HG03159 (cell line): Measurements from ENCODE around the gene DISC1.

Source experiments
- ATAC-seq: cut with Tn5 transposase; IDR thresholded peaks from one replicate; pipeline ENCODE4 v1.9.1; 2021; ENCODE audit warnings: mild to moderate bottlenecking, moderate library complexity; ENCODE audit not compliant: unreplicated experiment

DISC1 gene

DNA sequence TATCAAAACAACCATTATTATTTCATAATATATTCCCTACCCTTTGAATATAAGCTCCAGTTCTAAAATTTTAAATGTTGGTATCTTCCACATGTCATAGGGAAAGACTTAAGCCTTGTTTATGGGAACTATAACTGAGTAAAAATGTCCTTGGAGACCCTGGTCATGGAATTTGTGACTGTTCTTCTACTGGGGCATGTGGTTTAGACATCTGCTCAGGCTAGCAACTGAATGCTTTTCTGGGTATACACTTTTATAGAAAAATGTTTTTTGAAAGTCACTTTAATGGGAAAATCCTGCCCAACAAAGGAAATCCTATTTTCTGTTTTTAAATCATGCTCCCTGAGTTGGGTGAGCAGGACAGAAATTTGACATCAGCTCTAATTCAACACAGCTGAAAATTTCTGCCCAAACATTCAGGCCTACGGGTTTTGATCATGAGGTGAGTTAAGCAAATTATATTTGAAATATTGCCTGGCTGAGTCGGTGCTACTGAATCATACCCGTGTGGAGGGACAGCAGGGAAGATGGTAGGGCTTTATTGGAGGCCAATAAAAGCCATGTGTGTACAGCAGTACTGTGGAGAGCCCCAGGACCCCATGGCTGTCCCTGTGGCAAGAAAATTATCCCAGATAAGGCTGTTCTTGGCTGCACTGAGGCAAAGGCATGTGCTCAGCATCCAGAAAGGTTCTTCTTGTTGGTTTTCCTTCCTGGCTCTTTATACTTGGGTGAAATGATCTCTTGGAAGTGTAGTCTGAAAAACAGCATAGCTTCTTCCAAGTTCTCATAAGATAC, 391.8 kb downstream of the DISC1 start:
- ATAC-seq = no peak

DNA sequence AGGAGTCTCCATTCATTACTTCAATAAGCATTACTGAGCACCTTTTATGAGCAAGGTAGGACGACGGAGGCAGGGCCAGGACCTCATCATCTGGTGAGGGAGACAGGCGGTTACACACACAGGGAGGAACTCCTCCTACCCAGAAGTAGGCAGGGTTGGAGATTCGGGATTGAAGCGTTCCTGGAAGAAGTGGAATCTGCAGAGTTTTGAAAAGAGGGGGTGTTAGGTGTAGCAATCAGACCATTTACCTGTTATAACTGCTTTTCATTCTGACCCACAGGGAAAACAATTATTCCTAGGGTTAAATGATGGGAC, 392.4 kb downstream of the DISC1 start:
- ATAC-seq = no peak

DNA sequence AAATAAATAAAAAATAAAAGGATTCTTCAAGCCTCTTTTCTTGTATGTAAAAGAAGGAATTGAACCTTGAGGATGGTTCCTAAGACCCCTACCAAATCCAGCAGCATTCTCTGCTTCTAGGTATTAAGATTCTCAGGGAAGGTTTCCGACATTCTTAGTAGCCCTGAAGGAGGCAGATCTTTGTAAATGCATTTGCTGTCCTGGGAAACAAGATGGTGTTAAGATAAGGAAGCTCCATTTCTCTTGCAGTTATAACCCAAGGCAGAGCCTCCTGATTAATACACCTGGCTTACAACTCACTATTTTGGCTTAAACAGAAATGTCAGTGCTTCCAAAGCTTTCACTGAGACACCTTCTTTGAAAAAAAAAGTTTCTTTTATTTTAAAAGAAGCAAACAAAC, 393.8 kb downstream of the DISC1 start:
- no peak for ATAC-seq

- ATAC-seq = no peak
These were observed 402.7 kb downstream of the DISC1 start for GRCh38 chr1:232029315-232029714.

GRCh38 chr1:232031156-232031555, 404.6 kb downstream of the DISC1 start:
- ATAC-seq = no peak

- ATAC-seq = no peak
These were observed 406.7 kb downstream of the DISC1 start for GRCh38 chr1:232033285-232033684.

DNA sequence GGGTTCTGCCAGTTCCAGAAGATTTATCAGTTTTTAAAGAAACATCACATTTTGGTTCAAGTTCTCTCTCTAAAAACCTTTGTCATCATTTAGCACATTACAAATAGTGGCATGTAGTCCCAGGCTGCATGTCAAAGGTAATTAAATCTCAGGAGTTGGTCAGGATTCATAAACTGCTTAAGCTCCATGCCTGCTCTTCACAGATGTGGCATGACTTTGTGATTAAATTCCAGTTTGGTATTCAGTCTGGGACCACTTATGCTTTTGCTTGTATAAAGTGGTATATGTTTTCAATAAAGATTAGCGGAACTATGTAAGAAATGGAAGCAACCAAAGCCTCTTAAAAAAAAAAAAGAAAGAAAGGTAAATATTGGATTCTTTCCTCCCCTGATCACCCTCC, 408.0 kb downstream of the DISC1 start:
- no peak for ATAC-seq

DNA sequence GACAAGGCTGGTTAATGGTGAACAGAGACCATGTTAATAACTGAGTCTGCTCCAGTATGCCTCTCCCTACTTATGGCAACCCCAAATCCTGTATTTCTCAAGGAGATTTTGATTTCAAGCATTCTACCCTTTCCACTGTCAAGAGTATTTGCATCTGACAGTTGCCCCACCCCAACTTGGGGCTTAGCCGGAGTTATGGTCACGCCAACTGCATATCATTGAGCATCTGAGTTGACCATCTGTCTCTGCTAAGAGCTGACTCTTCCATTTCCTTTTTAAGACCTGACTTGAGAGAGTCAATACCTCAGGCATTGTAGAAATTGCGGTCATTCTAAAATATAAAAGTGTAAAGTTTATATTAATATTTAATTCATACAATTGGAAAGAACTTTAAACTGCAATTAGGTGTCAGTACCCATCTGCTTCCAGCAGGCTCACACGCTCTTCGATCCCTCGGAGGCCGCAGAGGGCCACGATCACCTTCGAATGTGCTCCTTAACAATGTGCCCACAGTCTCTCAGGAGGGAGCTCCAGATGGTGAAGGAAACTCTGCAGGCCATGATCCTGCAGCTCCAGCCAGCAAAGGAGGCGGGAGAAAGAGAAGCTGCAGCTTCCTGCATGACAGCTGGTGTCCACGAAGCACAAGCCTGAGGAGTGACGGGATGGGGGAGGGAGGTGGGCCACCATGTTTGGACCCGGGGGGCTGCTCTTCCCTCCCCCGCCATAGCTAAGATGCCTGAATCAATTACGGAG, 409.8 kb downstream of the DISC1 start:
- ATAC-seq = no peak

DNA sequence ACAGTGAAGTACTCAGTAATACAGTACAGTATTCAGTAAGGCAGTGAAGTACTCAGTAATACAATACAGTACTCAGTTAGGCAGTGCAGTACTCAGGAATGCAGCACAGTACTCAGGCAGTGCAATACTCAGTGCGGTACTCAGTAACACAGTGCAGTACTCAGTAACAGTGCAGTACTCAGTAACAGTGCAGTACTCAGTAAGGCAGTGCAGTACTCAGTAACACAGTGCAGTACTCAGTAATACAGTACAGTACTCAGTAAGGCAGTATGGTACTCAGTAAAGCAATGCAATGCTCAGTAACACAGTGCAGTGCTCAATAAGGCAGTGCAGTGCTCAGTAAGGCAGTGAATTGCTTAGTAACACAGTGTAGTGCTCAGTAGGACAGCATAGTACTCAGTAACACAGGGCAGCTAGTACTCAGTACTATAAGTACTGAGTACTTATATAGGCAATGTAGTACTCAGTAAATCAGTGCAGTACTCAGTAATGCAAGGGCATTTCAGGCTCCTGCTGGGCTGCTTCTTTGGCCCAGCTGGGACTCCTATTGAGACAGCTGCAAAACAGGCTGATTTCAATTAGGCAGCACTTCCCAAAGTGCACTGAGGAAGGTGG, 411.3 kb downstream of the DISC1 start:
- ATAC-seq = no peak

DNA sequence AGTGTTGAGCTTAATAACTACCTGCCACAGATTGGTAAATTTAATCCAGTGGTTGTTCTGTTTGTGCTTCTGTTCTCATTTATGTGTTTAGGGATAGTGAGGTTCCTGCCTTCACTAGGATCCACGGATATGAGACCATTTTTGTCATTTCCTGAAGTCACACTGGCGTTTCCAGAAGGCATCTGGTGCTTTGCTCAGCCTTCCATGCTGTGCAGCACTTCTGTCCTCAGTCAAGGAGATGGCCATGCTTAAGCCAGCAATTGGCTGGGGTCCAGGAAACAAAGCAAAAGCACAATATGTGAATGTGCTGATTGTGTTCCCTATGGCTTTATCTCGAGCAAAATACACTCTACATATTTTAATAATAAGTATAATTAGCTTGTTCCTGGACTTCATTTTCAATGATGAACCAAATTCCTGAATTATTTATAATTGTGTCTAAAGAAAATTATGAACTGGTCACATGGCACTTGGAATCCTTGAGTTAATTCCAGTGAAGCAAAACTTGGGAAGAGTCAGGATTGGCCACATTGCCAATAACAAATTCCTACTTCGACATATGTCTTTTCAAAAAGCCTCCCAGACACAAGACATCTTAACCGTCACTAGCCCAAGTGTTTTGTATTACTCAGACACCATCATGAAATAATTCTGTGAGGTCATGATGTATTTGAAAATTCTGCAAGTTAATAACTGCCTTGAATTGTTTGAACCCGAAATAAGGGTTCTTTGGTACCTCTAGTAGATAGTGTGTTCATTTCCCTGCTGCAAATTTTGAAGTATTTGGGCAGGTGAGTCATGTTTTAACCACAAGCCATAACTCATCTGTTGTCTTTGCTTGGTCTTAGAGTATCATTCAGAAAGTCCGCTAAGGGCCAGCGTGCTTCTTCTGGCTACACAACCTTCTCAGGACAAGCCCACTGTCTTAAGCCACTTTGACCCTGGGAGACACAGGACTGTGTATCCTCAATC, 412.4 kb downstream of the DISC1 start:
- no peak for ATAC-seq

DNA sequence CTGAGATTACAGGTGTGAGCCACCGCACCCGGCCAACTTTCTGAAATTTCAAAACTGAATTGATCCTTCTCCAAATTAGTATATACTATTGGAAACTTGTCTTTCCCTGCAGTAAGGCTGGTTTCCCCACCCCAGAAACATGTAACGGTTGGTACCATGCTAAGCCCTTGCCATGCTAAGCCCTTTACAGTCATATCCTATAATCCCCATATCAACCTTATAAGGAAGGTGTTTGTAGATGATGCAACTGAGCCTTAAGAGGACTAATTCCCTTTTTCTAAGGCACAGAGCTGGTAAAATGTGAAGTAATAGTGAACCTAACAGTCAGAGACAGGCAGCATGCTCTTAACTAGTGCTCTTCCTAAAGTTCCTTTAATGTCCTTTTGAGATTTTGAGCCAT, 413.7 kb downstream of the DISC1 start:
- no peak for ATAC-seq

DNA sequence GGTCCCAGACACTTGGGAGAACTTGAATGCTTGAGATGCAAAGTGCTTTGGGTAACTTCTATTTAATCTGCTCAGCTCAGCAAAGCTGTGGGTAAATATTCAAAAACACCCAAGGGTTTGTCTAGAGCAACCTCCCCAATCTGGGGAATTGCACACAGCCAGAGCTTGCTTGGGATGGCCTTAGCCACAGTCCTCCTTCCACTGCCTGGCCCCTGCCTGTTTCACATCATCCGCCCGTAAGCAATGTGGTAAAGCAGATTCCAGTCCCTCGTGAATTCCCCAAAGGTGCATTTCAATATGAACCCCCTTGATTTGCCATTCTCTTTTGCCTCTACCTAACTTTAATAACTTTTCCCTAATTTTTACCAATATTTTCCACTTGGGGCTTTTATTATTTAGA, 418.1 kb downstream of the DISC1 start:
- ATAC-seq = no peak

- ATAC-seq = no peak
These were observed 418.8 kb downstream of the DISC1 start for GRCh38 chr1:232045139-232045994.

DNA sequence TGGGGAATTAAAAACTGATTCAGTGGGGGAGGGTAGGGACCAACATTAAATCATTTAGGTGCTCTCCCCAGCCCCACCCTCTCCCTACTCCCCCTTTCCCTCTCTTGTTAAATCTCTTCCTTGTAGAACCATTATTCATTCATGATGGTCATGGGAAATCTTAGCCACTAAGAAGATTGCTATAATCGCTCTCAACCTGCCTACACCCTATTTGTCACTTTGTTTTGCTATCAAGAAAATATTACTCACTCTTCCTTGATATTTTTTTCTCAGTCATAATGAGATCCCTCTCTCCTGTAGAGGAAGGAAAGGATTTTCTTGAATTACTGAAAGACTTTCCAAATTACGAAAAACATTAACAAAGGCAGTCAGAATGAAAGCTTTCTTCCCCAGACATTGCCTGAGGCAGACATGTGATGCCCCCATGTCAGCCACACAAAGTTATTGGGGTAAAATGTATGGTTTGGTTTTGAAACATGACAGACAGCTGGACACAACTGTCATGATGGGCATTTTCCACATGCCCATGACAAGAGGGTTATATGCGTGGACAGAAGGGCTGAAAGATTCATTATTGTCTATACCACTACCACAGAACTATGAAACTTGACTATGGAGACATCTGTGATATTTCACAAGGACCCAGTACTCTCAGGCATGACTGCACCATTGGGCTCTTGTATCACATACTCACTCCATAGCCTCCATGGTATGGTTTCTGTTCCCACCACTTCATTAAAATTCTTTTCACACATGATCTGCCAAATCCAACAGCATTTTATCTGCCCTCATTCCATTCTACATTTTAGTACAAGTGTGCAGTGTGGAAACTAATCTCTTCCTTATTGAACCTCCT, 420.1 kb downstream of the DISC1 start:
- ATAC-seq = no peak

DNA sequence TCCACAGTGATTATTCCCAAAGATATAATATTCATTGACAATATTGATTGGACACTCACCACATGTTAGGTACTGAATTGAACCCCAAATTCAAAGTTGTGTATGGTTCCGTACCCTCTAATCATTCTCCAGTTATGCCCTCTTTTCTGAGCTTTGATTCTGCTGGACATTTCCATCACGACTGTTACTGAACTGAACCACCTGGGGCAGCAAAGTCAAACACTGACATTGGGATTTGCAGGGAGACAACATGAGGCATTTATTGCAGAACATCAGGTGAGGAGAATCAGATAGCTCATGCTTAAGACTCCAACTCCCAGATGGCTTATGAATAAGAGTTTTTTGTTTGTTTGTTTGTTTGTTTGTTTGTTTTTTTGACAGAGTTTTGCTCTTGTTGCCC, 420.9 kb downstream of the DISC1 start:
- no peak for ATAC-seq

DNA sequence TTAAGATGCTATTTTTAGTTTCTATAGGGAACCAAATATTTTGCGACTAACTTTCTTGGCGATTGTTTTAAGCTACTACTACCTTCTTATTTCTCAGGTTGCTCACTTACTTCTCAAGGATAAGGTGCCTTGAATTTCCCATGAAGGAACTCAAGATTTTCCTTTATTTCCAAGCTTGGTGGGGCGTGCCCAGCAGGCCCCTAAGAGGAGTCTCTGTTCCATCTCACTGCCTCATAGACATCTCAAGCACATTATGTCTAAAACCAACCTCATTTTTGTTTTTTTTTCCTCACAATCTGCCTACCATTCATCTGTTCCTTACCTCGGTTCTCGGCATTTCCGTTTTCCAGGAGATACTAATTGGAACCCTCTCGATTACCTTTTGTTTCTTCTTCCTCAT, 421.9 kb downstream of the DISC1 start:
- ATAC-seq = no peak

DNA sequence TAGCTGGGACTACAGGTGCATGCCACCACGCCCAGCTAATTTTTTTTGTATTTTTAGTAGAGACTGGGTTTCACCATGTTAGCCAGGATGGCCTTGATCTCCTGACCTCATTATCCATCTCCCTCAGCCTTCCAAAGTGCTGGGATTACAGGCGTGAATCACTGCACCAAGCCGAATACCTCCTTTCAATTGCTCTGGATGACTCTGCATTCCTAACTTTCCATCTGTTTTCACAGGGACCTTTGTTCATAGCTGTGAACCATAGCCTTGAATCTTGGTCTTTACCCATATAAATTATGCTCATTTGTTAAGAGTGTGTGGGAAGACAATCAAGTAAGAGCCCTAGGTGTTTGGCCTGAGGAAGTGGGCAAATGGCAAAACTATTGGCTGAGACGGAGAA, 422.7 kb downstream of the DISC1 start:
- no peak for ATAC-seq

DNA sequence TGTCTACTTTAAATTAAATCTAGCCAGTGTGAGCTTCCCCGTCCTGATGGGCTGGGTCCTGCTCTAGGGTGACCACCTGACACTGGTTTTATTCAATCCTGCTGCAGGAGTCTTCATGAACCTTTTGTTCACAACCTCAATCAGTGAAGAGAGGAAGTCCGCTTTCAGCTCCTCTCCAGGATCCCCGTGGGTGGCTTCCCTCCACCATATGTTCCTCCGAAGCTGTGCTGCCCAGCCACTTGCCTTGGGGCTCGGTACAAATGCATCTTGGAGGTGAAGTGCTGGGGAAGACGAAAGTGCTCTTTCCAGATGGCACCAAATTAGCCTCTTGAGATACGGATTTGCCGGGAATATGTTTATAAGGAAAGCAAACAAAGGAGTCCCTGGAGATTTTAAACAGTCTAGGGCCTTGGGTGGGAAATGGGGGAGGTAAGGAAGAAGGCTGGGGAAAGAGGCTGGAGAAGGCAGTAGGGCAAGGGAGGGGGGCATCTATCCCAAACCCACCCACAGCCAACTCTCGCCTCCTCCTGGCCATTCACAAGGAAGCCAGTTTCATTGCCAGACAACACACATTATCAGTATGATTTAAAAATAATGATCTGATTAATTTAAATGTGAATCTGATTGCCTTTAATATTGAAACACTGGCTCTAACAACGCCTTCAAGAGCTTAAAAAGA, 430.8 kb downstream of the DISC1 start:
- no peak for ATAC-seq

GRCh38 chr1:232057896-232058274, 431.3 kb downstream of the DISC1 start:
- no peak for ATAC-seq
